NCI-H510A (cell line): ENCODE results near the gene PROZ.

ENCODE experiments used
- DNase-seq: peaks from one replicate; lab custom pipeline; 2025; lab: John Stamatoyannopoulos, UW

The PROZ gene

GRCh38 chr13:113140677-113141600 lies 17.5 kb upstream of the PROZ start:
- DNase-seq: no peak

GRCh38 chr13:113141601-113141970 lies 16.9 kb upstream of the PROZ start:
- DNase-seq: no peak

GRCh38 chr13:113142876-113143275 lies 15.6 kb upstream of the PROZ start:
- DNase-seq: no peak

- no peak for DNase-seq
These were observed 14.8 kb upstream of the PROZ start for GRCh38 chr13:113143466-113144254.

GRCh38 chr13:113144255-113144629 lies 14.2 kb upstream of the PROZ start:
- no peak for DNase-seq

- no peak for DNase-seq
These were observed 13.0 kb upstream of the PROZ start for GRCh38 chr13:113145496-113145895.

- no peak for DNase-seq
These were observed 12.4 kb upstream of the PROZ start for GRCh38 chr13:113145911-113146598.

GRCh38 chr13:113146750-113147149 lies 11.7 kb upstream of the PROZ start:
- no peak for DNase-seq

GRCh38 chr13:113147206-113147605 lies 11.2 kb upstream of the PROZ start:
- DNase-seq: no peak

- no peak for DNase-seq
These were observed 10.0 kb upstream of the PROZ start for GRCh38 chr13:113148407-113148806.

- DNase-seq: no peak
These were observed 9.4 kb upstream of the PROZ start for GRCh38 chr13:113148940-113149503.

- DNase-seq: no peak
These were observed 8.5 kb upstream of the PROZ start for GRCh38 chr13:113149711-113150549.

- DNase-seq: no peak
These were observed 7.7 kb upstream of the PROZ start for GRCh38 chr13:113150550-113151365.

- DNase-seq: no peak
These were observed 6.4 kb upstream of the PROZ start for GRCh38 chr13:113151745-113152690.

GRCh38 chr13:113152691-113152983 lies 5.8 kb upstream of the PROZ start:
- DNase-seq: no peak

- no peak for DNase-seq
These were observed 5.3 kb upstream of the PROZ start for GRCh38 chr13:113152984-113153809.

GRCh38 chr13:113153810-113154748 lies 4.4 kb upstream of the PROZ start:
- DNase-seq: no peak
